Caki2 (cell line): ENCODE results near the gene GBGT1. TPM values are rescaled to one million over a fixed set of nuclear protein-coding genes. Genes with fewer than 3 reads are reported as not detected.
A peak's percentile ranks its signal among the peaks of the same experiment; 100 is the strongest.

Experiments
- DNase-seq: peaks from one replicate; pipeline ENCODE4 v3.0.0-alpha.2; 2015; ENCODE audit warnings: low read depth
- in situ Hi-C: cut with HindIII; loops from 2 replicates; pipeline ENCODE4 v1.10.0; 2016; ENCODE audit warnings: low sequenced_read_pairs, low pct_unique_long_range_greater_than_20kb, mixed read lengths
- total RNA-seq: library from RNA; depleted of rRNA; stranded (reverse); fragments of >200 nt; shearing (Covaris generic); gene quantifications from 2 replicates; pipeline ENCODE4 v1.2.3, GENCODE V29; 2014; ENCODE audit warnings: low replicate concordance; rRNA removed

GBGT1 gene
- total RNA-seq, 1 experiment from 2014 or later: not detected

DNA sequence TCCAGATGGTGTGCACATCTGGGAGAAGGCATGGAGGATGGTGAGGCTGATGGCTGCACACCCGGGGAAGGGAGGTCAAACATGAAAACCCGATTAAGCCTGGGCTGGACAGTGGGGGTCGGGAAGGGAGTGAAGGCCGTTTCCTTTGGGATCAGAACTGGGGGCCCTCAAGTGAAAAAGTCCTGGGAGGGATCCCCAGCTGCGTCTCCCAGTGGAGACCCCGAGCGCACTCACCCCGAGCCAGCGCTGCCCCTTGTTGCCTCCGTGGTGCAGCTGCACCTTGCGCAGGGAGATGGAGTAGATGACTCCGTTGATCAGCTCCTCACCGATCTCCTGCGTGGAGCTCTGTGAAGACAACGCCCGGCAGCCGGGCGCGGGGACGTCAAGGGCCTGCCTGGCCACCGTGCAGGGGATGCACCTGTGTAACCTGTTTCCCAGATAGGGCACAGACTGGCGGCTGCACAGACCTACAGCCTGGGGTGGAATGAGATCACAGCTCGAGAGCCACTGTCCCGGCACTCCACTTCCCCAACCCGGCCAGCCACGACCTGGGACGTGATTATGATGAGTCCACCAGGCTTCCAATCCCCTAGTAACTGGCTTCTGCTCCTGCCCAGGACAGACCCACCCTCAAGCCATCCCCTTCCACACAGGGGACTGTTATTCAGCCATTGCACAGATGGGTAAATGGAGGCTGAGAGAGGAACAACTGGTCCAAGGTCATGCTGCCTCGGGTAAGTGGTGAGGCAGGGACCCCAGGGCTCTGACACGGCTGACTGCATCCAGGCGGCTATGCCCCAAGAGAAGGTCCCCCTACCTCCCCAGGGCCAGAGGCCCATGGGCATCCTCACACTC lies 51.7 kb downstream of the GBGT1 start:
- no peak for DNase-seq
- in situ Hi-C loops: no loop called here

DNA sequence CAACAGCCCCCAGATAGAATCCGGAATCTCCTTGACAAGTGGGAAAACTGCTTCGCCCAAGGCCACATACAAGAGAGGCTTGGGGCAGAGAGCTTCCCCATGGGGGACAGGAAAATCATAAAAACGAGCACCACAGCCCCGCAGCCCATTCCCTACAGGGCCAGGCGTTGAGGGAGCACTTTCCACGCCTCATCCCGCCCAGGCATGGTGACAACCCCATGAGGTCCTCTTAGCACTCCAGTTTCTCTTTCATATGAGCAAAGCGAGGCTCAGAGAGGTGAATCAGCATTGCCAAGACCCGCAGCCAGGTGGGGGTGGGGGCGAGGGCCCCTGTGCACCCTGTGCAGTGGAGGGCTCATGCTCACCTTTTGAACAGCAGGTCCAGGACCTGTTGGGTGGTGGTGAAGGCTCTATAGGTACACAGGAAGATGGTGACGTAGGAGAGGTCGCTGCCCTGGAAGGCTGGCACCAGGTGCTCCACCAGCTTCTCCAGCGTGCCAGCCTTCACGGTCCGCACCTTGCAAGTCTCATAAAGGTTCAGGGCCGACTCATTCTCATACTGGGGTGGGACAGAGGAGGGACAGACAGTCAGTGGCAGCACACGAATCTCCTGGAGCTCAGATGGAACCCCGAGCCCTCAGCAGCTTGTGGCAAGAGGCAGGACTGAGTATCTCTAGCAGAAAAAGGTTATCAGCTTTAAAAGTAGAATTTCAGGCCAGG lies 53.6 kb downstream of the GBGT1 start:
- in situ Hi-C loops: no loop called here
- DNase-seq: no peak

DNA sequence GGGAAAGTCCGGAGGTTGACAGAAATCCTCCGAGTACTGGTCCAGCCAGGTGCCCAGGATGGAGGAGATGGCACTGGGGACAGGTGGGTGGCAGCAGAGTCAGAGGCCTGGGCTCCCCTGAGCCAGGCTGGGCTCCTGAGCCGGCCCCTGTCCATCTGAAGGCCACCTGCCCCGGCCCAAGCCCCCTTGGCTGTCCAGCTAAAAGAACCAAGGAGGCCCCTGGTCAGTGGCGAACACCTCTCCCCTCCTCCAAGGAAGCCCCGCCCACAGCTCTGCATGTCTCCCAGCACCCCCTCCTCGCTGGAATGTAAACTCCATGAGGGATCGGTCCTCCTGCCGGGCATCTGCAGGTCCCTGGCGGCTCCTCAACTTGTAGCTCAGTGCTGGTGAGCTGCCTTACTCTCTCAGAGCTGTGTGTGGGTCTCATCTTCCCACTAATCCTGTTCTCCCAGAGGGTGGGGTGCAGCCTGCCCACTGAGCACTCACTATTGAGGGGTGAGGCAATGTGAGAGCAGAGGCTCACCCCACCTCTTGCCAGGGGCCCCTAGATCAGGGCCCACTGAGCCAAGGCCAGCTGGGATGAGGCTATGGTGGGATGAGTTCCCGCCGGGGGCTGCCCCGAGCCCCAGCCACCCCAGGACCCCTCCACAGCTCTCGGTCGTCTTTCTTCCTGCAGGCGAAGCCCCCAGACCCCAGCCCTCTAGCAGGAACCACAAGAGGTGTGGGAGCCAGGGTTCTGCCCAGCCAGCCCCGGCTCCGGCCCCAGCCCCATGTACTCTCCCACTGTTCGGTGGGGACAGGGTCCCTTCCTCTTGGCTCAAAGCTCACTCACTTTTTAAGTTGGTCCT lies 54.7 kb downstream of the GBGT1 start:
- DNase-seq: no peak
- in situ Hi-C loops: no loop called here

DNA sequence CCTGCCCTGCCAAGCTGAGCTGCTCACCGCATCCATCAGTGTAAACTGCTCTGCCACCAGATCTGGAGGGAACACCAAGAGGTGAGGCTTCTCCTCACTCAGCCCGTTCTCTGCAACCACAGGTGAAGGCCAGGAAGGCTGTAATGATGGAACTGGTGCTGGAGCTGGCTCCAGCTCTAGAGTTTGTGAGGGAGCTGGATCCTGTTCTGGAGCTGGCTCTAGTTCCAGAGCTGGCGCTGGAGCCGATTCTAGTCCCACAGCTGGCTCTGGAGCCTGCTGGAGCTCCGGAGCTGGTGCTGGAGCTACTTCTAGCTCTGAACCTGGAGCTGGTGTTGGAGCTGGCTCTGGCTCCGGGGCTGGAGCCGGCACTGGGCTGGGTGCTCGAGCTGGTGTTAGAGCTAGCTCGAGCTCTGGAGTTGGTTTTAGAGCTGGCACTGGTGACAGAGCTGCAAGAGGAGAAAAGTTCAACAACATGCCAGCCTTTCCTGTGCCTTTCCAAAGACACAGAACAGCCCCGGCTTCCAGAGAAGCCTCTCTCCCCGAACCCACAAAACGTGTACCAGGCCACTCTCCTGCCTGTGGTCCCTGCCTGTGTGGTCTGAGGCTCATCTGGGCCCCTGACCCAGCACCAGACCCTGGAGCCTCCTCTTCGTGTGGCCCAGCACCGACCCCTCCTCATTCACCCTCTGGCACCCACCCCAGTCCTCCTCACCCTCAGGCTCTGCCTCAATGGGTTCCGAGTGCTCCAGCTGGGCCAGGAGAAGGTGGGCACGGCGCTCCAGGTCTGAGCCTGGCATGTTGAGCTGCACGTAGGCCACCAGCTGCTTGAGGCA lies 55.5 kb downstream of the GBGT1 start:
- in situ Hi-C loops: no loop called here

DNA sequence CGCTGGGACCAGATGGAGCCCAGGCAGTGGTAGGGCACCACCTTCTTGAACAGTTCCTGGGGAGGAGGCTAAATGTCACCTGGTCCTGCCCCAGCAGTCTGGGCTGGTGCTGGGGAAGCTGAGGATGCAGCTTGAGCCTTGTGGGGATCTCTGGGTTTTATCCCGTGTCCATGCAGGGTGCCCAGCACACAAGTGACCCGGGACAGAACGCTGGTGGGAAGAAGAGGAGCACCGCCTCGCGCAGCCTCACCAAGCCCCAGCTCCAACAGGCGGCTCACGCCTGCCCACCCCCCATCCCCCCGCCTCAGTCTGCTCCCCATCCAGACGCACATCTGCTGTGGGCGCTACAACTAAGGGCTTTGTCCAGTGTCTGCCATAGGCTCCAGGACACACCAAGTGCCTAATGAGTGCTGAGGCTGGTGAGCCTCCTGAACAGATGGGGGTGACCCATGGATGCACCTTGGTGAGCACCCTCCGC lies 56.4 kb downstream of the GBGT1 start:
- DNase-seq: no peak
- in situ Hi-C loops: no loop called here

More for the DNA sequence above, 55.5 kb downstream of the GBGT1 start:
- no peak for DNase-seq

DNA sequence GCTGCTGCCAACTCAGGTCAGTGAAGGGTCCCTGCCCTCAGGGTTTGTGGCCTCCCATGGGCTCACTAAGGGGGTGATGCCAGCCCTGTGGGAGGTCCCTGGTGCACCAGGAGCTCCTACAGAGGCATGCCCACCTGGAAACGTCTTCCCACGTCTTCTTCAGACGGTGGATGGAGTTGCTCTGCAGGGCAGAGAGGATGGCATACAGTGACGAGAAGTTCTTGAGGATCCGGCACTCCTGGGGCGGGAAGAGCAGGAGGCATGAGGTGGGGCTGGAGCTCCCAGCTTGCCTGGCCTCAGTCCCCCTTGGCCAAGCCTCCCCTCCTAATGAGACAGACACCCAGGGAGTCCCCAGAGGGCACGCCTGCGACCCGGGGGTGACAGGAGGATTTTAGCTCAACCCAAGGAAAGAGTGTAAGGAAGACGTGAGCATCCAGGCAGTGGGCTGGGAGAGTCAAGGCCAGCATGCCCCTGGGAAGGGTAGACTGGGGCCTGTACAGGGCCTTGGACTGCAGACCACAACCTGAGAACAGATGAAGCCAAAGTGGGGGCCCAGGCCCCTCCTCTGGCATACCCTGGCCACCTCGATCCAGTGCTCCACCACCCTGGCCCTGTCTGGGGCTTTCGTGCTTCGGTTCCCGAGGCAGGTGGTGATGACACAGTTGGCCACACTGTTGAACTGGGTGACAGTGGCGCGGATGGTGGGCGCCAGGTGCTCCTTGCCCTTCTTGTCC lies 57.0 kb downstream of the GBGT1 start:
- in situ Hi-C loops: no loop called here
- no peak for DNase-seq

DNA sequence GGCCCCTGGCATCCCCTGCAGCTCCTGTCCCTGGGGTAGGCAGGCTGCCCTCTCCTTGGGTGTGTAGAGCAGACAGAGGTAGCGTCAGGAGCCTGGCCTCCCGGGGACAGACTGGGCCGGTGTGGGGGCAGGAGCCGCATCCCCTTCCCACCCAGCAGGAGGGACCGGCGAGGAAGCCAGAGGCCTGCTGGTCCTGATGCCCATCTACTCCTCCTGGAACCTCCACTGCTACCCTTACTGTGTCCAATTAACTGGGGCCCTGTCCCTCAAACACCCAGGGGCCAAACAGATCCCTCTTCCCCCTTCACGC lies 58.3 kb downstream of the GBGT1 start:
- DNase-seq: no peak
- in situ Hi-C loops: no loop called here

GRCh38 chr9:133104718-133105460 lies 58.8 kb downstream of the GBGT1 start:
- in situ Hi-C loops: no loop called here
- no peak for DNase-seq

DNA sequence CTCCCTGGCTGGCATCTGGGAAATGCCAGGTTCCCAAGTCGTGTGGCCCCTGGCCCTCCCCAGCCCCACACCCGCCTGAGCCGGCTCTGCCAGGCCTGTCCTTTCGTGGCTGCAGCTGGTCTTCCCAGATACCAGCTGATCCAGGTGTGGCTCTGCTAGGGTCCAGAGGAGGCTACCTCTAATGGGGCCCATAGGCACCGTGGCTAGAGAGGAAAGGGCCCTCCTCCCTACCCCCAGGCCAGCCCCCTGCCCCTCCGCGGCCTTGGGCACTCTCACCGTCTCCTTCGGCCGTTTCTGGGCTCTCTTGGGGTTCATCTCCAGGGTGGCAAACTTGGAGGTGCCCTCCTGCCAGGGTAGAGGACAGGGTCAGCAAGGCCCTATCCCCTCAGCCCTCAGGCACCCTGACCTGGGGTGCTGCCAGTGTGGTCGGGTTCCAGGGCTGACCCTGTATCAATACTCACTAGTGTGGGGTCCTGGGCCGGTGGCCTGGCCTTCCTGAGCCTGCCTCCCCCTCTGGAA lies 59.7 kb downstream of the GBGT1 start:
- no peak for DNase-seq
- in situ Hi-C loops: no loop called here

DNA sequence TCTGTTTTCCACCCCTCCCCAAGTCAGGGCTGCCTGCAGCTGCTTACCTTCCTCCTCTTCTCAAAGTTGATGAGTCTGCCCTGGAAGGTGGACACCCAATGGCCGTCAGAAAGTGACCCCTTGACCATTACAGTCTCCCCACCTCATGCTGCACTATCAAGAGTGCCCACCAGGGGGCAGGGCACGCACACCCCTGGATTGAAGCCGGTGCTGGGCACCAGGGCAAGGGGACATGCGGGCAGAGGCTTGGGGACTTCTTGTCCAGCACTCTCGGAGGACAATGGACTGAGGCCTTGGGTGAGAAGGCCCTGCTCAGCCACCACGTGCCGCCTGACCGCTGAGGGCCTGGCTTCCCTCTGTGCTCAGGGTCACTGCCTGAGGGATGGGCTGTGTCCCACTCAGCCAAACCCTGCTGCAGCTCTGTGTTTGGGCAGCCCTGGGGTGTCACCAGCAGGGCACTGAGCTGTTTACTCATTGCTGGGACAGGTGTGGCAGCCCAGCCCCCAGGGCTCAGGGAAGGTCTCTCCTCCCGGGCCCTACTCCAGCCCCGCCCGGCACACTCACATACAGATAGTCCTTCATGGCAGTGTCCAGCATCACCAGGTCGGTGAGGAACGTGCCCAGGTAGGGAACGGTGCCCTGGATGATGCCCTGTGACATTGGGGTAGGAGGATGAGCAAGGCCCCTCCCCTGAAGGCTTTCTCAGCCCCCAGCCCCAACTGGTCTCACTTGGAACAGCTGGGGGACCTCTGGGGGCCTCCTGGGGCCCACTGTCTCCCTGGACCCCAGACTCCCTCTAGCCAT lies 60.3 kb downstream of the GBGT1 start:
- in situ Hi-C loops: no loop called here
- peak; percentile 46 for DNase-seq

Other genes starting within 250 kb of the GBGT1 start
- gene TSC1, start 219.3 kb downstream of the GBGT1 start, total RNA-seq: 7.8 and 8.6 TPM in 2 replicates
- gene GFI1B, start 185.2 kb downstream of the GBGT1 start, total RNA-seq: not detected in 2 replicates
- gene GTF3C5, start 132.9 kb downstream of the GBGT1 start, total RNA-seq: 162 and 206 TPM in 2 replicates
- 0.10 and 0.61 TPM in 2 replicates for gene CEL, start 101.9 kb downstream of the GBGT1 start, total RNA-seq
- 11.1 and 18.6 TPM in 2 replicates for gene RALGDS, start 42.7 kb downstream of the GBGT1 start, total RNA-seq
- not detected in 2 replicates for gene OBP2B, start 45.3 kb upstream of the GBGT1 start, total RNA-seq
- gene ABO, start 111.3 kb upstream of the GBGT1 start, total RNA-seq: 0.14 and 19.1 TPM in 2 replicates
- gene SURF6, start 172.3 kb upstream of the GBGT1 start, total RNA-seq: 16.8 and 34.9 TPM in 2 replicates
- gene MED22, start 184.2 kb upstream of the GBGT1 start, total RNA-seq: 25.3 and 62.5 TPM in 2 replicates
- 2,316 and 2,792 TPM in 2 replicates for gene RPL7A, start 184.3 kb upstream of the GBGT1 start, total RNA-seq
- gene SURF1, start 192.6 kb upstream of the GBGT1 start, total RNA-seq: 55.9 and 69.7 TPM in 2 replicates
- 13.6 and 26.0 TPM in 2 replicates for gene SURF2, start 192.6 kb upstream of the GBGT1 start, total RNA-seq
- gene SURF4, start 212.1 kb upstream of the GBGT1 start, total RNA-seq: 370 and 393 TPM in 2 replicates
- gene STKLD1, start 212.5 kb upstream of the GBGT1 start, total RNA-seq: 0.17 TPM in 1 of 2 replicates, not detected in the other